Measurements from ENCODE around the gene MBLAC1.
A peak's percentile ranks its signal among the peaks of the same experiment; 100 is the strongest.
"Not testable (repeated sequence)": the region's sequence is repeated elsewhere in the genome, so short reads cannot be mapped to it uniquely, and the experiment has no call there.

MBLAC1 gene

GRCh38 chr7:100122568-100122967 lies 4.2 kb upstream of the MBLAC1 start:
- no peak for DNase-seq (ENCODE audit: low read depth, low spot score)

- DNase-seq (ENCODE audit: low read depth, low spot score): no peak
These were observed 2.2 kb upstream of the MBLAC1 start for GRCh38 chr7:100124301-100125230.

- no peak for DNase-seq (ENCODE audit: low read depth, low spot score)
These were observed 382 bp upstream of the MBLAC1 start for GRCh38 chr7:100126239-100126930.

GRCh38 chr7:100127866-100128636 lies 1.3 kb downstream of the MBLAC1 start:
- DNase-seq (ENCODE audit: low read depth, low spot score): no peak

- DNase-seq (ENCODE audit: low read depth, low spot score): no peak
These were observed 1.8 kb downstream of the MBLAC1 start for GRCh38 chr7:100128637-100128963.

- not testable (repeated sequence) for DNase-seq (ENCODE audit: low read depth, low spot score)
These were observed 3.4 kb downstream of the MBLAC1 start for GRCh38 chr7:100130220-100130607.

GRCh38 chr7:100130608-100131453 lies 4.1 kb downstream of the MBLAC1 start:
- peak; percentile 66 for DNase-seq (ENCODE audit: low read depth, low spot score)

- no peak for DNase-seq (ENCODE audit: low read depth, low spot score)
These were observed 5.4 kb downstream of the MBLAC1 start for GRCh38 chr7:100132126-100132525.

GRCh38 chr7:100132697-100133151 lies 6.0 kb downstream of the MBLAC1 start:
- DNase-seq (ENCODE audit: low read depth, low spot score): peak; percentile 40

GRCh38 chr7:100137851-100138760 lies 11.3 kb downstream of the MBLAC1 start:
- DNase-seq (ENCODE audit: low read depth, low spot score): no peak

GRCh38 chr7:100141555-100141949 lies 14.8 kb downstream of the MBLAC1 start:
- no peak for DNase-seq (ENCODE audit: low read depth, low spot score)

- DNase-seq (ENCODE audit: low read depth, low spot score): no peak
These were observed 15.7 kb downstream of the MBLAC1 start for GRCh38 chr7:100142461-100142860.

GRCh38 chr7:100146350-100146749 lies 19.6 kb downstream of the MBLAC1 start:
- not testable (repeated sequence) for DNase-seq (ENCODE audit: low read depth, low spot score)

GRCh38 chr7:100147278-100147677 lies 20.5 kb downstream of the MBLAC1 start:
- no peak for DNase-seq (ENCODE audit: low read depth, low spot score)

- no peak for DNase-seq (ENCODE audit: low read depth, low spot score)
These were observed 21.4 kb downstream of the MBLAC1 start for GRCh38 chr7:100148225-100148558.

- peak; percentile 96 for DNase-seq (ENCODE audit: low read depth, low spot score)
These were observed 22.0 kb downstream of the MBLAC1 start, which contains the start of gene LAMTOR4 for GRCh38 chr7:100148559-100149328. Gene LAMTOR4, plus strand, starts transcription at chr7:100148918. Its CDS starts 55 bp downstream, at chr7:100148973.

- DNase-seq (ENCODE audit: low read depth, low spot score): no peak
These were observed 25.6 kb downstream of the MBLAC1 start for GRCh38 chr7:100152404-100152803.

- DNase-seq (ENCODE audit: low read depth, low spot score): no peak
These were observed 26.3 kb downstream of the MBLAC1 start for GRCh38 chr7:100152937-100153666.

All from activated naive CD8-positive, alpha-beta T cell treated with anti-CD3 and anti-CD28 coated beads, Interleukin-2, amount 50 U/mL, for 16 hours (primary cell).